ENCODE data around the gene PDE9A. TPM values are rescaled to one million over a fixed set of nuclear protein-coding genes. Genes with fewer than 3 reads are reported as not detected.
"Not testable (repeated sequence)": the region's sequence is repeated elsewhere in the genome, so short reads cannot be mapped to it uniquely, and the experiment has no call there.

PDE9A gene
- total RNA-seq, 1 donor from 2014 or later = 31.4 TPM

- Mint-ChIP-seq H3K36me3 (ENCODE audit: low read depth) (no peaks in the 10 kb centered on the region), H3K9me3 (no peaks in the 10 kb centered on the region), H3K27me3 (ENCODE audit: low read depth) (peaks cover 11% of the 10 kb centered on the region), H3K4me3 (no peak overlapping the region), H3K27ac (ENCODE audit: unreplicated experiment) (no peak overlapping the region), H3K4me1 (no peaks in the 10 kb centered on the region)
- DNase-seq (ENCODE audit: low read depth, low spot score) = no peak
- no peak for TF ChIP-seq CTCF (conservative IDR thresholded peaks at IDR 0.05)
Measured at GRCh38 chr21:42799948-42800347, 146.5 kb downstream of the PDE9A start.

- not testable (repeated sequence) for DNase-seq (ENCODE audit: low read depth, low spot score); H3K27ac Mint-ChIP-seq (ENCODE audit: unreplicated experiment); H3K4me3 Mint-ChIP-seq; H3K4me1 Mint-ChIP-seq; H3K9me3 Mint-ChIP-seq; H3K36me3 Mint-ChIP-seq (ENCODE audit: low read depth)
- peaks cover 19% of the 10 kb centered on the region for H3K27me3 Mint-ChIP-seq (ENCODE audit: low read depth)
Measured at GRCh38 chr21:42801616-42802015, 148.2 kb downstream of the PDE9A start.

DNA sequence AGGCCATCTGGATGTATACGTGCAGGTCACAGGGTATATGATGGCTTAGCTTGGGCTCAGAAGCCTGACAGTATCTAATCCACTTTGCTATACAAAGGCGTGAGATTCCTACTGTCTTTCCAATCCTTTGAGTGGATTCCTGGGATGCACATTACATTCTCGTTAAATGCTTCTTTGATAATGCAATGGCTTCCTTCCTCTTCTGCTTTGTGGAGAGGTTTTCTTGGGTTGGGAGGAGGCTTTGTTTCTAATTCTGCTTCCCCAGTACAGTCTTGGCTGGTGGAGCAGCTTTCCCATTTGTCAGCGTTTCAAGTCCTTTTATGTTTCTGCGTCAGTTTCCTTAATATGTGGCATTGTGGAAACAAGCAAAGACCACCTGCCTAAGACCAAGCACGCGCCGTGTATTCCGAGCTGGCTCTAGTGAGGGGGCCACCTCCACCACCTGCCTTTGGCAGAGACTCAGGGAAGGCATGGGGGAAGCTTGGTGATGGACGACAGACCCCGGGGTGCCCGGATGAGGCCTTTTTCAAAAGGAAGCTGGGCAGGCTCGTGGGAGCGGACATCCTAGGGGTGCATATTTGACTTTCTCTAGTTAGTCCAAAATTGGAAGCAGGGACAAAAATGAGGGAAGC, 153.2 kb downstream of the PDE9A start:
- no peak for TF ChIP-seq CTCF (conservative IDR thresholded peaks at IDR 0.05)
- Mint-ChIP-seq H3K9me3 (no peaks in the 10 kb centered on the region), H3K4me1 (peaks cover 19% of the 10 kb centered on the region), H3K36me3 (ENCODE audit: low read depth) (no peaks in the 10 kb centered on the region), H3K4me3 (no peak overlapping the region), H3K27me3 (ENCODE audit: low read depth) (peaks cover 15% of the 10 kb centered on the region), H3K27ac (ENCODE audit: unreplicated experiment) (no peak overlapping the region)
- DNase-seq (ENCODE audit: low read depth, low spot score) = no peak

DNA sequence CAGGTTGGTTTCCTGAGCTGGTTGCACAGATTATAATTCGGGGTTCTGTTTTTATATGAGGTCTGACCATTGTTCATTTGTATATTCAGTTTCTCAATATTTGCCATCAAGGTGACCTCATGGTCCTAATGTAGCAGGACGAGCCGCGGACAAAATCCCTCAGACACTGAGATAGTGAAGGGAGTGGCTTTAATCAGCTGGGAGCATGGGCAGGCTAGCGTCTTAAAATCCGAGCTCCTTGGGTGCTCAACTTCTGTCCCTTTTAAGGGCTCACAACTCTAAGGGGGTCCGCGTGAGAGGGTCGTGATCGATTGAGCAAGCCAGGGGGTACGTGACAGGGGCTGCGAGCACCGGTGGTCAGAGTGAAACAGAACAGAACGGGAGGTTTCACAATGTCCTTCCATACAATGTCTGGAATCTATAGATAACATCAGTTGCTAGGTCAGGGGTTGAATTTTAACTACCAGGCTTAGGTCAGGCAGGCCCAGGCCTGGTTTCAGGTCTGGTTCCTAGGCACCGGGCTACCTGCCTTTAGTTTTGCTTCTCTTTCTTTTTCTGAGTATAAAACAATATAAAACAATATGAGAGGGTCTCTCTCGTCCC, 154.0 kb downstream of the PDE9A start:
- H3K9me3 Mint-ChIP-seq; H3K36me3 Mint-ChIP-seq (ENCODE audit: low read depth); H3K4me3 Mint-ChIP-seq; DNase-seq (ENCODE audit: low read depth, low spot score); H3K27ac Mint-ChIP-seq (ENCODE audit: unreplicated experiment): not testable (repeated sequence)
- Mint-ChIP-seq H3K27me3 (ENCODE audit: low read depth) (peaks cover 19% of the 10 kb centered on the region), H3K4me1 (peaks cover 19% of the 10 kb centered on the region)

- H3K27ac Mint-ChIP-seq (ENCODE audit: unreplicated experiment) = no peak overlapping the region
- peaks cover 6% of the 10 kb centered on the region for H3K9me3 Mint-ChIP-seq
- H3K4me3 Mint-ChIP-seq = no peak overlapping the region
- no peak for DNase-seq (ENCODE audit: low read depth, low spot score)
- peaks cover 19% of the 10 kb centered on the region for H3K27me3 Mint-ChIP-seq (ENCODE audit: low read depth)
- H3K36me3 Mint-ChIP-seq (ENCODE audit: low read depth) = no peaks in the 10 kb centered on the region
- peaks cover 19% of the 10 kb centered on the region for H3K4me1 Mint-ChIP-seq
- no peak for TF ChIP-seq CTCF (conservative IDR thresholded peaks at IDR 0.05)
Measured at GRCh38 chr21:42807938-42808613, 154.7 kb downstream of the PDE9A start.

DNA sequence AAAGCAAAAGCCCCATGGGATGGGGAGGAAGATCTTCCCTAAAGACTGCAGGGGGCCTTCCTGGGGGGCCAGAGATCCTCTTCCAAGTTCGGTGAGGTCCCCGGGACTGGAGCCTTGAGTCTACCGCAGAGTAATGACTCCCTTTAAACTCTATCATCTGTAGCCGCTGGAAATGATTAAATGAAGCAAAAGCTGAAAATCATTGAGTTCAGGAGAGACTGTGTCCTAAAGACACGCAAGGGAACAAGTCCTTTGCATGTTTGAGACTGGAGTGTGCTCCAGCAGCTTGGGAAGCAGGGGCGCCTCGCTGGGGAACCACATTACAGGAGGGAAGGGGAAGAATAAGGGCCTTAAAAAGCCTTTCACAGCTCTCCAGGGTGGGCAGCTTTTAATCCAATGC, 155.8 kb downstream of the PDE9A start:
- H3K9me3 Mint-ChIP-seq = peaks cover 7% of the 10 kb centered on the region
- H3K27me3 Mint-ChIP-seq (ENCODE audit: low read depth) = peaks cover 19% of the 10 kb centered on the region
- H3K36me3 Mint-ChIP-seq (ENCODE audit: low read depth) = no peaks in the 10 kb centered on the region
- H3K4me3 Mint-ChIP-seq = no peak overlapping the region
- no peak for DNase-seq (ENCODE audit: low read depth, low spot score)
- H3K27ac Mint-ChIP-seq (ENCODE audit: unreplicated experiment) = no peak overlapping the region
- H3K4me1 Mint-ChIP-seq = peaks cover 19% of the 10 kb centered on the region
- TF ChIP-seq CTCF (conservative IDR thresholded peaks at IDR 0.05) = no peak

Data from neural crest cell (in vitro differentiated cells).